ENCODE measurements around the gene MTA2. TPM values are rescaled to one million over a fixed set of nuclear protein-coding genes. Genes with fewer than 3 reads are reported as not detected.

Gene MTA2
- polyA plus RNA-seq, 1 donor from 2014 or later, result 130 TPM

- Histone ChIP-seq H3K4me2 (ENCODE audit: low read length) (no peak overlapping the region), H3K9ac (ENCODE audit: low read length) (peak overlapping the region; percentile 78), H2AFZ (ENCODE audit: low read depth, low read length) (no peak overlapping the region)
Observed at GRCh38 chr11:62603072-62603408, 1.4 kb upstream of the MTA2 start.

GRCh38 chr11:62602141-62603071, 741 bp upstream of the MTA2 start:
- Histone ChIP-seq H4K20me1 (ENCODE audit: insufficient read depth) (no peaks in the 10 kb centered on the region), H2AFZ (ENCODE audit: low read depth, low read length) (peak overlapping the region; percentile 76), H3K36me3 (ENCODE audit: insufficient read depth, low read length) (no peaks in the 10 kb centered on the region), H3K4me3 (ENCODE audit: low read length) (peak overlapping the region; percentile 100), H3K9me3 (ENCODE audit: low read length) (no peaks in the 10 kb centered on the region), H3F3A (ENCODE audit: insufficient read depth, low read length, poor library complexity, severe bottlenecking) (no peaks in the 10 kb centered on the region), H3K9ac (ENCODE audit: low read length) (peak overlapping the region; percentile 78), H3K79me2 (replicated peaks; ENCODE audit: insufficient read depth, low read length) (peaks cover 32% of the 10 kb centered on the region), H3K9me2 (ENCODE audit: insufficient read depth, low read length) (no peaks in the 10 kb centered on the region), H3K27me3 (ENCODE audit: insufficient read depth, low read depth, low read length) (no peaks in the 10 kb centered on the region), H3K27ac (ENCODE audit: low read length) (peak overlapping the region; percentile 66), H3K4me2 (ENCODE audit: low read length) (peak overlapping the region; percentile 84)
- TF ChIP-seq CTCF (IDR thresholded peaks at IDR 0.05; ENCODE audit: poor library complexity, severe bottlenecking), result no peak
- no peak for TF ChIP-seq RAD21 (conservative IDR thresholded peaks at IDR 0.05)
- no peak for TF ChIP-seq SMC3 (conservative IDR thresholded peaks at IDR 0.05; ENCODE audit: poor library complexity)
- TF ChIP-seq, protein P1, sequence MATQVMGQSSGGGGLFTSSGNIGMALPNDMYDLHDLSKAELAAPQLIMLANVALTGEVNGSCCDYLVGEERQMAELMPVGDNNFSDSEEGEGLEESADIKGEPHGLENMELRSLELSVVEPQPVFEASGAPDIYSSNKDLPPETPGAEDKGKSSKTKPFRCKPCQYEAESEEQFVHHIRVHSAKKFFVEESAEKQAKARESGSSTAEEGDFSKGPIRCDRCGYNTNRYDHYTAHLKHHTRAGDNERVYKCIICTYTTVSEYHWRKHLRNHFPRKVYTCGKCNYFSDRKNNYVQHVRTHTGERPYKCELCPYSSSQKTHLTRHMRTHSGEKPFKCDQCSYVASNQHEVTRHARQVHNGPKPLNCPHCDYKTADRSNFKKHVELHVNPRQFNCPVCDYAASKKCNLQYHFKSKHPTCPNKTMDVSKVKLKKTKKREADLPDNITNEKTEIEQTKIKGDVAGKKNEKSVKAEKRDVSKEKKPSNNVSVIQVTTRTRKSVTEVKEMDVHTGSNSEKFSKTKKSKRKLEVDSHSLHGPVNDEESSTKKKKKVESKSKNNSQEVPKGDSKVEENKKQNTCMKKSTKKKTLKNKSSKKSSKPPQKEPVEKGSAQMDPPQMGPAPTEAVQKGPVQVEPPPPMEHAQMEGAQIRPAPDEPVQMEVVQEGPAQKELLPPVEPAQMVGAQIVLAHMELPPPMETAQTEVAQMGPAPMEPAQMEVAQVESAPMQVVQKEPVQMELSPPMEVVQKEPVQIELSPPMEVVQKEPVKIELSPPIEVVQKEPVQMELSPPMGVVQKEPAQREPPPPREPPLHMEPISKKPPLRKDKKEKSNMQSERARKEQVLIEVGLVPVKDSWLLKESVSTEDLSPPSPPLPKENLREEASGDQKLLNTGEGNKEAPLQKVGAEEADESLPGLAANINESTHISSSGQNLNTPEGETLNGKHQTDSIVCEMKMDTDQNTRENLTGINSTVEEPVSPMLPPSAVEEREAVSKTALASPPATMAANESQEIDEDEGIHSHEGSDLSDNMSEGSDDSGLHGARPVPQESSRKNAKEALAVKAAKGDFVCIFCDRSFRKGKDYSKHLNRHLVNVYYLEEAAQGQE (IDR thresholded peaks at IDR 0.05; ENCODE audit: borderline replicate concordance), result no peak
- no peak for TF ChIP-seq TAF1 (IDR thresholded peaks at IDR 0.05; ENCODE audit: low read depth)
- no peak for TF ChIP-seq POLR2AphosphoS5 (IDR thresholded peaks at IDR 0.05)
- no peak for TF ChIP-seq MXI1 (conservative IDR thresholded peaks at IDR 0.05; ENCODE audit: poor library complexity, severe bottlenecking)
- no peak for TF ChIP-seq EZH2 (IDR thresholded peaks at IDR 0.05; ENCODE audit: borderline replicate concordance, insufficient read depth, low read length, poor library complexity, severe bottlenecking)

More at GRCh38 chr11:62603072-62603408, 1.4 kb upstream of the MTA2 start:
- H3K27me3 ChIP-seq (ENCODE audit: insufficient read depth, low read depth, low read length), result no peaks in the 10 kb centered on the region
- H3K79me2 ChIP-seq (replicated peaks; ENCODE audit: insufficient read depth, low read length), result peaks cover 32% of the 10 kb centered on the region
- H3K9me3 ChIP-seq (ENCODE audit: low read length), result no peaks in the 10 kb centered on the region
- H3K36me3 ChIP-seq (ENCODE audit: insufficient read depth, low read length), result no peaks in the 10 kb centered on the region
- H3F3A ChIP-seq (ENCODE audit: insufficient read depth, low read length, poor library complexity, severe bottlenecking), result no peaks in the 10 kb centered on the region
- TF ChIP-seq MXI1 (conservative IDR thresholded peaks at IDR 0.05; ENCODE audit: poor library complexity, severe bottlenecking), result no peak
- no peak for TF ChIP-seq TAF1 (IDR thresholded peaks at IDR 0.05; ENCODE audit: low read depth)
- TF ChIP-seq POLR2AphosphoS5 (IDR thresholded peaks at IDR 0.05), result no peak
- TF ChIP-seq, protein P1 (IDR thresholded peaks at IDR 0.05; ENCODE audit: borderline replicate concordance), result no peak
- TF ChIP-seq RAD21 (conservative IDR thresholded peaks at IDR 0.05), result no peak
- no peak overlapping the region for H3K4me3 ChIP-seq (ENCODE audit: low read length)
- H3K9me2 ChIP-seq (ENCODE audit: insufficient read depth, low read length), result no peaks in the 10 kb centered on the region
- H4K20me1 ChIP-seq (ENCODE audit: insufficient read depth), result no peaks in the 10 kb centered on the region
- no peak overlapping the region for H3K27ac ChIP-seq (ENCODE audit: low read length)
